ENCODE measurements around the gene ASB3.

ASB3 gene

DNA sequence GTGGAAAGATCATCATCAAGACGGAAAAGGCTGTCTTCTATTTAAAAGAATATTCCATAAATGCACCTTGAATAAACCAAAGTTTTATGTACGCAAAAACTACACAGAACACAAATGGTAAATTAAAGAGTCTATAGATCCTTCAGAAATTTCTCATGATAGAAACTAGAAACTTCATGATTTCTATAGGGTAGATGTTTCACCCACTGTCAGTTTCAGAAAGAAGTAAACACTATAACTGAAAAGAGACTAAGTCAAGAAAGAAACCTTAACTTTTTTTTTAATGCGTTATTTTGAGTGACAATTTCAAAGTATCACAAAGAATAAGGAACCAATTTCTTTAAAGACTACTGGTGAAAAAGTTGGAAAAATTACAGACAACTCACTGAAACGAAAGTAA is 61.1 kb downstream of the ASB3 start:
- TF ChIP-seq REST (IDR thresholded peaks at IDR 0.05; ENCODE audit: insufficient read depth in 1 of 2, low read depth in 2 of 2, low read length in 2 of 2) = no peak
- no peak for TF ChIP-seq FOXP2 (optimal IDR thresholded peaks at IDR 0.05; ENCODE audit: borderline replicate concordance, extremely low read depth, extremely low read length, insufficient read depth)
- no peak for TF ChIP-seq TAF1 (IDR thresholded peaks at IDR 0.05; ENCODE audit: borderline replicate concordance, insufficient read depth, low read length)
- no peak for TF ChIP-seq POLR2AphosphoS5 (IDR thresholded peaks at IDR 0.05; ENCODE audit: low read depth, low read length)

DNA sequence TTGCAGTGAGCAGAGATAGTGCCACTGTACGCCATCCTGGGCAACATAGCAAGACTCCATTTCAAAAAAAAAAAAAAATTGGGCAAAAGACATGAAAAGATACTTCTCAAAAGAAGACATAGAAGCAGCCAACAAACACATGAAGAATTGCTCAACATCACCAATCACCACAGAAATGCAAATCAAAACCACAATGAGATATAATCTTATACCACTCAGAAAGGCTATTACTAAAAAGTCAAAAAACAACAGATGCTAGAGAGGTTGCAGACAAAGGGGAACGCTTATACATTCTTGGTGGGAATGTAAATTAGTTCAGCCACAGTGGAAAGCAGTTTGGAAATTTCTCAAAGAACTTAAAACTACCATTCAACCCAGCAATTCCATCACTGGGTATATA is 62.2 kb downstream of the ASB3 start:
- TF ChIP-seq FOXP2 (optimal IDR thresholded peaks at IDR 0.05; ENCODE audit: borderline replicate concordance, extremely low read depth, extremely low read length, insufficient read depth) = no peak
- TF ChIP-seq POLR2AphosphoS5 (IDR thresholded peaks at IDR 0.05; ENCODE audit: low read depth, low read length) = no peak
- no peak for TF ChIP-seq REST (IDR thresholded peaks at IDR 0.05; ENCODE audit: insufficient read depth in 1 of 2, low read depth in 2 of 2, low read length in 2 of 2)
- no peak for TF ChIP-seq TAF1 (IDR thresholded peaks at IDR 0.05; ENCODE audit: borderline replicate concordance, insufficient read depth, low read length)
- no peak for TF ChIP-seq SIN3A (IDR thresholded peaks at IDR 0.05; ENCODE audit: borderline replicate concordance, insufficient read depth, low read length)

- TF ChIP-seq POLR2AphosphoS5 (IDR thresholded peaks at IDR 0.05; ENCODE audit: low read depth, low read length) (no peak), FOXP2 (optimal IDR thresholded peaks at IDR 0.05; ENCODE audit: borderline replicate concordance, extremely low read depth, extremely low read length, insufficient read depth) (no peak), REST (IDR thresholded peaks at IDR 0.05; ENCODE audit: insufficient read depth in 1 of 2, low read depth in 2 of 2, low read length in 2 of 2) (no peak), TAF1 (IDR thresholded peaks at IDR 0.05; ENCODE audit: borderline replicate concordance, insufficient read depth, low read length) (no peak)
Observed at GRCh38 chr2:53715568-53715967, 71.2 kb downstream of the ASB3 start.

GRCh38 chr2:53711271-53711780 is 75.4 kb downstream of the ASB3 start:
- TF ChIP-seq TAF1 (IDR thresholded peaks at IDR 0.05; ENCODE audit: borderline replicate concordance, insufficient read depth, low read length) (no peak), FOXP2 (optimal IDR thresholded peaks at IDR 0.05; ENCODE audit: borderline replicate concordance, extremely low read depth, extremely low read length, insufficient read depth) (no peak), REST (IDR thresholded peaks at IDR 0.05; ENCODE audit: insufficient read depth in 1 of 2, low read depth in 2 of 2, low read length in 2 of 2) (no peak), SIN3A (IDR thresholded peaks at IDR 0.05; ENCODE audit: borderline replicate concordance, insufficient read depth, low read length) (no peak), POLR2AphosphoS5 (IDR thresholded peaks at IDR 0.05; ENCODE audit: low read depth, low read length) (no peak)

GRCh38 chr2:53708988-53709387 is 77.8 kb downstream of the ASB3 start:
- TF ChIP-seq POLR2AphosphoS5 (IDR thresholded peaks at IDR 0.05; ENCODE audit: low read depth, low read length) (no peak), TAF1 (IDR thresholded peaks at IDR 0.05; ENCODE audit: borderline replicate concordance, insufficient read depth, low read length) (no peak), REST (IDR thresholded peaks at IDR 0.05; ENCODE audit: insufficient read depth in 1 of 2, low read depth in 2 of 2, low read length in 2 of 2) (no peak), FOXP2 (optimal IDR thresholded peaks at IDR 0.05; ENCODE audit: borderline replicate concordance, extremely low read depth, extremely low read length, insufficient read depth) (no peak), SIN3A (IDR thresholded peaks at IDR 0.05; ENCODE audit: borderline replicate concordance, insufficient read depth, low read length) (no peak)

All from PFSK-1 (cell line).